ENCODE data around the gene GOLGA8B.

Gene GOLGA8B

GRCh38 chr15:34610354-34610753 lies 26.9 kb upstream of the GOLGA8B start:
- Histone ChIP-seq H3K4me3 (ENCODE audit: low read length) (no peak overlapping the region), H3K4me1 (ENCODE audit: control insufficient read depth, insufficient read depth, low read length) (no peaks in the 10 kb centered on the region), H3K36me3 (ENCODE audit: control insufficient read depth, insufficient read depth, low read length) (no peaks in the 10 kb centered on the region), H3K27me3 (ENCODE audit: control insufficient read depth, insufficient read depth, low read length) (no peaks in the 10 kb centered on the region), H3K9ac (ENCODE audit: low read length) (no peak overlapping the region), H3K9me3 (ENCODE audit: control insufficient read depth, low read length) (no peaks in the 10 kb centered on the region)

- Histone ChIP-seq H3K27me3 (ENCODE audit: control insufficient read depth, insufficient read depth, low read length) (no peaks in the 10 kb centered on the region), H3K4me3 (ENCODE audit: low read length) (no peak overlapping the region), H3K36me3 (ENCODE audit: control insufficient read depth, insufficient read depth, low read length) (no peaks in the 10 kb centered on the region), H3K9ac (ENCODE audit: low read length) (no peak overlapping the region), H3K4me1 (ENCODE audit: control insufficient read depth, insufficient read depth, low read length) (no peaks in the 10 kb centered on the region), H3K9me3 (ENCODE audit: control insufficient read depth, low read length) (no peaks in the 10 kb centered on the region)
Observed at GRCh38 chr15:34609102-34610057, 25.9 kb upstream of the GOLGA8B start.

GRCh38 chr15:34608517-34608916 lies 25.1 kb upstream of the GOLGA8B start:
- H3K4me1 ChIP-seq (ENCODE audit: control insufficient read depth, insufficient read depth, low read length): no peaks in the 10 kb centered on the region
- no peaks in the 10 kb centered on the region for H3K9me3 ChIP-seq (ENCODE audit: control insufficient read depth, low read length)
- H3K9ac ChIP-seq (ENCODE audit: low read length): no peak overlapping the region
- no peaks in the 10 kb centered on the region for H3K36me3 ChIP-seq (ENCODE audit: control insufficient read depth, insufficient read depth, low read length)
- H3K27me3 ChIP-seq (ENCODE audit: control insufficient read depth, insufficient read depth, low read length): no peaks in the 10 kb centered on the region
- no peak overlapping the region for H3K4me3 ChIP-seq (ENCODE audit: low read length)

- H3K27me3 ChIP-seq (ENCODE audit: control insufficient read depth, insufficient read depth, low read length): no peaks in the 10 kb centered on the region
- no peak overlapping the region for H3K9ac ChIP-seq (ENCODE audit: low read length)
- H3K4me1 ChIP-seq (ENCODE audit: control insufficient read depth, insufficient read depth, low read length): no peaks in the 10 kb centered on the region
- no peaks in the 10 kb centered on the region for H3K9me3 ChIP-seq (ENCODE audit: control insufficient read depth, low read length)
- no peaks in the 10 kb centered on the region for H3K36me3 ChIP-seq (ENCODE audit: control insufficient read depth, insufficient read depth, low read length)
- no peak overlapping the region for H3K4me3 ChIP-seq (ENCODE audit: low read length)
Observed at GRCh38 chr15:34607832-34608231, 24.4 kb upstream of the GOLGA8B start.

- H3K4me1 ChIP-seq (ENCODE audit: control insufficient read depth, insufficient read depth, low read length): no peaks in the 10 kb centered on the region
- H3K27me3 ChIP-seq (ENCODE audit: control insufficient read depth, insufficient read depth, low read length): no peaks in the 10 kb centered on the region
- no peak overlapping the region for H3K9ac ChIP-seq (ENCODE audit: low read length)
- H3K36me3 ChIP-seq (ENCODE audit: control insufficient read depth, insufficient read depth, low read length): no peaks in the 10 kb centered on the region
- H3K4me3 ChIP-seq (ENCODE audit: low read length): no peak overlapping the region
- no peaks in the 10 kb centered on the region for H3K9me3 ChIP-seq (ENCODE audit: control insufficient read depth, low read length)
Observed at GRCh38 chr15:34606545-34606944, 23.1 kb upstream of the GOLGA8B start.

- no peaks in the 10 kb centered on the region for H3K4me1 ChIP-seq (ENCODE audit: control insufficient read depth, insufficient read depth, low read length)
- no peaks in the 10 kb centered on the region for H3K9me3 ChIP-seq (ENCODE audit: control insufficient read depth, low read length)
- H3K27me3 ChIP-seq (ENCODE audit: control insufficient read depth, insufficient read depth, low read length): no peaks in the 10 kb centered on the region
- H3K9ac ChIP-seq (ENCODE audit: low read length): no peak overlapping the region
- no peaks in the 10 kb centered on the region for H3K36me3 ChIP-seq (ENCODE audit: control insufficient read depth, insufficient read depth, low read length)
- H3K4me3 ChIP-seq (ENCODE audit: low read length): no peak overlapping the region
Observed at GRCh38 chr15:34606131-34606530, 22.7 kb upstream of the GOLGA8B start.

GRCh38 chr15:34603095-34603494 lies 19.6 kb upstream of the GOLGA8B start:
- Histone ChIP-seq H3K4me3 (ENCODE audit: low read length) (no peak overlapping the region), H3K36me3 (ENCODE audit: control insufficient read depth, insufficient read depth, low read length) (no peaks in the 10 kb centered on the region), H3K4me1 (ENCODE audit: control insufficient read depth, insufficient read depth, low read length) (no peaks in the 10 kb centered on the region), H3K27me3 (ENCODE audit: control insufficient read depth, insufficient read depth, low read length) (no peaks in the 10 kb centered on the region), H3K9me3 (ENCODE audit: control insufficient read depth, low read length) (no peaks in the 10 kb centered on the region), H3K9ac (ENCODE audit: low read length) (no peak overlapping the region)

- H3K27me3 ChIP-seq (ENCODE audit: control insufficient read depth, insufficient read depth, low read length): no peaks in the 10 kb centered on the region
- no peaks in the 10 kb centered on the region for H3K36me3 ChIP-seq (ENCODE audit: control insufficient read depth, insufficient read depth, low read length)
- H3K4me1 ChIP-seq (ENCODE audit: control insufficient read depth, insufficient read depth, low read length): no peaks in the 10 kb centered on the region
- no peak overlapping the region for H3K4me3 ChIP-seq (ENCODE audit: low read length)
- H3K9me3 ChIP-seq (ENCODE audit: control insufficient read depth, low read length): no peaks in the 10 kb centered on the region
- H3K9ac ChIP-seq (ENCODE audit: low read length): no peak overlapping the region
Observed at GRCh38 chr15:34600923-34601322, 17.5 kb upstream of the GOLGA8B start.

- Histone ChIP-seq H3K36me3 (ENCODE audit: control insufficient read depth, insufficient read depth, low read length) (no peaks in the 10 kb centered on the region), H3K9ac (ENCODE audit: low read length) (no peak overlapping the region), H3K27me3 (ENCODE audit: control insufficient read depth, insufficient read depth, low read length) (no peaks in the 10 kb centered on the region), H3K9me3 (ENCODE audit: control insufficient read depth, low read length) (no peaks in the 10 kb centered on the region), H3K4me1 (ENCODE audit: control insufficient read depth, insufficient read depth, low read length) (no peaks in the 10 kb centered on the region), H3K4me3 (ENCODE audit: low read length) (no peak overlapping the region)
Observed at GRCh38 chr15:34598799-34599585, 15.5 kb upstream of the GOLGA8B start.

GRCh38 chr15:34597316-34597715 lies 13.9 kb upstream of the GOLGA8B start:
- no peaks in the 10 kb centered on the region for H3K36me3 ChIP-seq (ENCODE audit: control insufficient read depth, insufficient read depth, low read length)
- H3K27me3 ChIP-seq (ENCODE audit: control insufficient read depth, insufficient read depth, low read length): no peaks in the 10 kb centered on the region
- H3K9ac ChIP-seq (ENCODE audit: low read length): no peak overlapping the region
- no peaks in the 10 kb centered on the region for H3K9me3 ChIP-seq (ENCODE audit: control insufficient read depth, low read length)
- no peaks in the 10 kb centered on the region for H3K4me1 ChIP-seq (ENCODE audit: control insufficient read depth, insufficient read depth, low read length)
- no peak overlapping the region for H3K4me3 ChIP-seq (ENCODE audit: low read length)

- H3K36me3 ChIP-seq (ENCODE audit: control insufficient read depth, insufficient read depth, low read length): no peaks in the 10 kb centered on the region
- H3K4me1 ChIP-seq (ENCODE audit: control insufficient read depth, insufficient read depth, low read length): no peaks in the 10 kb centered on the region
- H3K9me3 ChIP-seq (ENCODE audit: control insufficient read depth, low read length): no peaks in the 10 kb centered on the region
- H3K4me3 ChIP-seq (ENCODE audit: low read length): no peak overlapping the region
- H3K27me3 ChIP-seq (ENCODE audit: control insufficient read depth, insufficient read depth, low read length): no peaks in the 10 kb centered on the region
- no peak overlapping the region for H3K9ac ChIP-seq (ENCODE audit: low read length)
Observed at GRCh38 chr15:34594361-34594760, 10.9 kb upstream of the GOLGA8B start.

GRCh38 chr15:34591306-34591705 lies 7.9 kb upstream of the GOLGA8B start:
- Histone ChIP-seq H3K9ac (ENCODE audit: low read length) (no peak overlapping the region), H3K4me1 (ENCODE audit: control insufficient read depth, insufficient read depth, low read length) (no peaks in the 10 kb centered on the region), H3K9me3 (ENCODE audit: control insufficient read depth, low read length) (no peaks in the 10 kb centered on the region), H3K4me3 (ENCODE audit: low read length) (no peak overlapping the region), H3K36me3 (ENCODE audit: control insufficient read depth, insufficient read depth, low read length) (no peaks in the 10 kb centered on the region), H3K27me3 (ENCODE audit: control insufficient read depth, insufficient read depth, low read length) (no peaks in the 10 kb centered on the region)
